Activated CD8-positive, alpha-beta memory T cell treated with anti-CD3 and anti-CD28 coated beads, Interleukin-2, amount 50 U/mL, for 24 hours (primary cell): Measurements from ENCODE around the gene FAM240A.

Experiments
- DNase-seq: peaks from one replicate; pipeline ENCODE4 v3.0.0-alpha.2; 2020; ENCODE audit errors: extremely low read depth

The FAM240A gene

DNA sequence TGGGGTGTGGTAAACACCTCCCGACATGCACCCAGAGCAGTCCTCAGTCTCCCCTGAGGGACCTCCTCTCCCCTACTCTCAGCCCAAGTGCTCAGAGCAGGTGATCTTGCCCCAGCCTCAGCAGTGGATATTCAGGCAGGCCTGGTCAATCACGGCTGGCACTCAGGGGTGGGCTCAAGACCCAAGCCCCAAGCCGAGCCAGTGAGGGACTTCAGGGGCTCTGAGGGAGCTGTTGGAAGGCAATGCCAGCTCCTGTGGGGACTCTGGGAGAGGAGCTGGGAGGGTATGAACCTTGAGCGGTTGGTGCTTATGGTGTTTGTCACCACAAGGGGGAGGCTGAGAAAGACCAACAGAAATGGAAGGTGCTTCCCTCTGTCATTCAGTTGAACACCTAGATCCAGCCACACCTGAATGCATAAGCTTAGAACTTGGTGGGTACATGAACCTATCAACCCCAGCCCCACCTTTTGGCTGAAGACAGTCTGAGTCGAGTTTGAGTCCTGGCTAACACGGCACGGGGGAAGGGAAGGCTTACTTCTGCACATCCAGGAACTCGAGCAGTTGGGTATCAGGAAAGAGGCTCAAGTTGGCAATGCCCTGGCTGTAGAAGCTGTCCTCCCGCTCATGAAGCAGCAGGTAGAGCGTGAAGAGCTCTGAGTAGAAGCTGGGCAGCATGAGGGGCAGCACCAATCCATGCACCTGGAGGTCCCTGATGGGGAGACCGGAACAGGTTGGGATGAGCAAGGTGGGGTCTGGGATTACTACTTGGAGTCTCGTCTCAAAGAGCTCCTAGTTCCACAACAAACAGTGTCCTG is 61.9 kb downstream of the FAM240A start:
- DNase-seq = no peak

DNA sequence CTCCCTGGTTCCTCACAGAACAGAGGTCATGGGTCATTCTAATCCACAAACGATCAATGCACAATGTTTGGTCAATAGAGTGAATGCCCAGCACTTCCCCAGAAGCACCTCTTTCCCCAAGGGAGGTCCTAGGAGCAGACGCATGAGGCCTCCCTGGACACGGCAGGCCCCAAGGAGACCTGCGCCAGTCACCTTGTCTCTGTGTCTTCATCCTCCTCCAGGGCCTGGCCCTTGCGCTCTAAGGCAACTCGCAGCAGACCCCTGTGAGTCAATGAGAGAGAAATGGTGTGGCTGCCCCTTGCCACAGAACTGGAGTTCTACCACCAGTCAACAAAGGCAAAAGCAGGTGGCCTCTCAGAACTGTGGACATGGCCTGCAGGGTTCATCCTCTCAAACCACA is 63.1 kb downstream of the FAM240A start:
- no peak for DNase-seq
